Coronary artery (tissue), 2 donors: Measurements from ENCODE around the gene CCDC40.

ENCODE experiments used
- DNase-seq: peaks from one replicate; pipeline ENCODE4 v3.0.0-alpha.2; 2017; ENCODE audit warnings: low spot score
- H3K27ac ChIP-seq, 2 donors: fragments of 200-600 bp; sonication (generic); one replicate each; pipeline ENCODE4 v1.5.1; 2016 to 2019
- H3K4me3 ChIP-seq: fragments of 200-600 bp; sonication (generic); 2 replicates; pipeline ENCODE4 v1.5.1; 2016; ENCODE audit warnings: mild to moderate bottlenecking, moderate library complexity
- CTCF ChIP-seq: fragments of 200-600 bp; sonication (generic); IDR thresholded peaks from one replicate; pipeline ENCODE4 v1.5.1; 2019; ENCODE audit warnings: antibody characterized with exemption

CCDC40 gene

GRCh38 chr17:80025796-80026195, 10.6 kb upstream of the CCDC40 start:
- Histone ChIP-seq H3K27ac (no peak overlapping the region), H3K4me3 (no peak overlapping the region)
- TF ChIP-seq CTCF = no peak
- no peak for DNase-seq

GRCh38 chr17:80026359-80027042, 9.9 kb upstream of the CCDC40 start:
- DNase-seq = no peak
- Histone ChIP-seq H3K4me3 (no peak overlapping the region), H3K27ac (peak overlapping the region in 1 of 2 donors; percentile 30)
- no peak for TF ChIP-seq CTCF

DNA sequence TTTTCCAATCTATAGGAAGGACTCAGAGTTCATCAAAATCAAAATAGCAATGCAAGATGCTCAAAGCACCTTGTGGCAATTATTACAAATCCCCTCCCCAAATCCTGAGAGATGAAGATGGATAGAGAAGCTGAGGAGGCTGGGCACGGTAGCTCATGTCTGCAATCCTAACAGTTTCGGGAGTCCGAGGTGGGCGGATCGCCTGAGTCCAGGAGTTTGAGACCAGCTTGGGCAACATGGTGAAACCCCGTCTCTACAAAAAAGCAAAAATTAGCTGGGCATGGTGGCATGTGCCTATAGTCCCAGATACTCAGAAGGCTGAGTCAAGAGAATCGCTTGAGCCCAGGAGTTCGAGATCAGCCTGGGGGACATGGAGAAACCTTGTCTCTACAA, 9.4 kb upstream of the CCDC40 start:
- DNase-seq = no peak
- no peak for TF ChIP-seq CTCF
- Histone ChIP-seq H3K27ac (peak overlapping the region in 1 of 2 donors; percentile 30), H3K4me3 (no peak overlapping the region)

GRCh38 chr17:80028030-80028429, 8.4 kb upstream of the CCDC40 start:
- DNase-seq = no peak
- Histone ChIP-seq H3K27ac (no peak overlapping the region), H3K4me3 (no peak overlapping the region)
- TF ChIP-seq CTCF = no peak

- peak overlapping the region in 1 of 2 donors; percentile 74 for H3K27ac ChIP-seq
- no peak for TF ChIP-seq CTCF
- DNase-seq = peak; percentile 90
- H3K4me3 ChIP-seq = no peak overlapping the region
These were observed 7.0 kb upstream of the CCDC40 start for GRCh38 chr17:80029258-80029974.

DNA sequence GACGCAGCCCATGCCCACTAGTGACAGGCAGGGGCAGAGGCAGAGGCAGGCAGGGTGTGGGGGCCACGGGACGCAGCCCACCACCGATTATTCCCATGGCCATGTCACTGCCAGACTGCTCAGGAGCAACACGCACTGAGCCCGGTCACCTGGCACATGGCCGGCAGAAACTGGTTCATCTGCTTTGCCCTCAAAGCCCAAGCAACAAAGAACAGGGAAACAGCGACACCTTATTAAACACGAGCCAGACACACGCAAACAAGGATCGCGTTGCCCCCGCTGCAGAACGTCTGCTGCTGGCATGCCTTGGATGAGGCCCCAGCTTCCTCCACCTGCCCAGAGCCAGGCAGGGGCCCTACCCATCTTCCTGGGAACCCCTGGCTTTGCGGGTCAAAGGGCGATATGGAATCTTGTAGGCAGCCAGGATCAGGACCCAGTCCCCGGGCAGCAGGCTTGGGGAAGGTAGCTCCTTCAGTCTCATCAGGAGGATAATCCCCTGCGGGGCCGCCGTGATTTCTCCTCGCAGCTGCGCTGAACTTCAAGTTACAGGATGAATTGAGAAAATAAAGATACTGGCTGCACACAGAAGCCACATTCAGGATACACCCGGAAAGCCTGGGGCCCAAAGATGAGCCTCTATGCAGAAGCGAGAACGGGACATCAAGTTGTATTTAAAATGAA, 5.6 kb upstream of the CCDC40 start:
- Histone ChIP-seq H3K27ac (peak overlapping the region in 1 of 2 donors; percentile 74), H3K4me3 (no peak overlapping the region)
- DNase-seq = no peak
- no peak for TF ChIP-seq CTCF
